Measurements from ENCODE around the gene DAGLA. TPM values are rescaled to one million over a fixed set of nuclear protein-coding genes. Genes with fewer than 3 reads are reported as not detected.
A peak's percentile ranks its signal among the peaks of the same experiment; 100 is the strongest.

DAGLA gene
- total RNA-seq, 1 experiment from 2014 or later: 10.9 TPM

- BruUV-seq (replicated peaks): no TSS peak
- Histone ChIP-seq H3K9me3 (ENCODE audit: low read depth, low read length, poor library complexity, severe bottlenecking) (no peaks in the 10 kb centered on the region), H3K36me3 (ENCODE audit: insufficient read depth, low read length, poor library complexity, severe bottlenecking) (peaks cover 50% of the 10 kb centered on the region), H3K4me1 (ENCODE audit: insufficient read depth, low read length, poor library complexity, severe bottlenecking) (no peaks in the 10 kb centered on the region), H3K27ac (ENCODE audit: low read depth, low read length, poor library complexity, severe bottlenecking) (no peak overlapping the region), H3K27me3 (replicated peaks; ENCODE audit: insufficient read depth, low read depth, low read length, poor library complexity) (no peaks in the 10 kb centered on the region), H3K4me3 (ENCODE audit: low read depth, low read length, poor library complexity, severe bottlenecking) (no peak overlapping the region)
- TF ChIP-seq CTCF (conservative IDR thresholded peaks at IDR 0.05; ENCODE audit: low read depth, low read length) (no peak), EZH2 (IDR thresholded peaks at IDR 0.05; ENCODE audit: borderline replicate concordance, low read depth, low read length, poor library complexity, severe bottlenecking) (no peak)
- ChIA-PET POLR2A (ENCODE audit: low non-redundant PET) (no interaction called here), CTCF (no interaction called here)
- DNase-seq (ENCODE audit: low spot score): no peak
- intact Hi-C loops (cut with micrococcal nuclease; ENCODE audit: unreplicated experiment): no loop called here
These were observed 104.3 kb downstream of the DAGLA start for GRCh38 chr11:61784506-61784805.

- POLR2A ChIA-PET (ENCODE audit: low non-redundant PET): no interaction called here
- no peaks in the 10 kb centered on the region for H3K27me3 ChIP-seq (replicated peaks; ENCODE audit: insufficient read depth, low read depth, low read length, poor library complexity)
- intact Hi-C loops (cut with micrococcal nuclease; ENCODE audit: unreplicated experiment): no loop called here
- DNase-seq (ENCODE audit: low spot score): no peak
- H3K4me1 ChIP-seq (ENCODE audit: insufficient read depth, low read length, poor library complexity, severe bottlenecking): no peaks in the 10 kb centered on the region
- H3K9me3 ChIP-seq (ENCODE audit: low read depth, low read length, poor library complexity, severe bottlenecking): no peaks in the 10 kb centered on the region
- H3K27ac ChIP-seq (ENCODE audit: low read depth, low read length, poor library complexity, severe bottlenecking): no peak overlapping the region
- TF ChIP-seq EZH2 (IDR thresholded peaks at IDR 0.05; ENCODE audit: borderline replicate concordance, low read depth, low read length, poor library complexity, severe bottlenecking) (no peak), CTCF (conservative IDR thresholded peaks at IDR 0.05; ENCODE audit: low read depth, low read length) (no peak)
- BruUV-seq (replicated peaks): no TSS peak
- no peak overlapping the region for H3K4me3 ChIP-seq (ENCODE audit: low read depth, low read length, poor library complexity, severe bottlenecking)
- H3K36me3 ChIP-seq (ENCODE audit: insufficient read depth, low read length, poor library complexity, severe bottlenecking): peaks cover 63% of the 10 kb centered on the region
- CTCF ChIA-PET: no interaction called here
These were observed 105.7 kb downstream of the DAGLA start for GRCh38 chr11:61785837-61786402.

GRCh38 chr11:61787928-61788491 lies 107.8 kb downstream of the DAGLA start:
- no peaks in the 10 kb centered on the region for H3K27me3 ChIP-seq (replicated peaks; ENCODE audit: insufficient read depth, low read depth, low read length, poor library complexity)
- ChIA-PET POLR2A (ENCODE audit: low non-redundant PET) (interaction anchor here (0.7 kb wide), 1 partner anchor 19 kb away, joined by 3 read pairs; no protein-coding TSS in a partner anchor), CTCF (interaction anchor here (0.6 to 1.2 kb wide), 9 partner anchors 10 to 834 kb away, joined by 3 to 16 read pairs (median 6); partner anchors contain the start of genes B3GAT3 and MYRF)
- intact Hi-C loops (cut with micrococcal nuclease; ENCODE audit: unreplicated experiment): loop anchor here (2.0 kb wide), 1 partner anchor 39 kb away; no protein-coding TSS in a partner anchor
- peaks cover 7% of the 10 kb centered on the region for H3K4me1 ChIP-seq (ENCODE audit: insufficient read depth, low read length, poor library complexity, severe bottlenecking)
- peaks cover 63% of the 10 kb centered on the region for H3K36me3 ChIP-seq (ENCODE audit: insufficient read depth, low read length, poor library complexity, severe bottlenecking)
- BruUV-seq (replicated peaks): no TSS peak
- H3K4me3 ChIP-seq (ENCODE audit: low read depth, low read length, poor library complexity, severe bottlenecking): no peak overlapping the region
- H3K27ac ChIP-seq (ENCODE audit: low read depth, low read length, poor library complexity, severe bottlenecking): no peak overlapping the region
- H3K9me3 ChIP-seq (ENCODE audit: low read depth, low read length, poor library complexity, severe bottlenecking): no peaks in the 10 kb centered on the region
- peak; percentile 83 for DNase-seq (ENCODE audit: low spot score)
- TF ChIP-seq CTCF (conservative IDR thresholded peaks at IDR 0.05; ENCODE audit: low read depth, low read length) (peak; percentile 80), EZH2 (IDR thresholded peaks at IDR 0.05; ENCODE audit: borderline replicate concordance, low read depth, low read length, poor library complexity, severe bottlenecking) (no peak)
